Activated gamma-delta T cell treated with anti-CD3 and anti-CD28 coated beads, Interleukin-2, amount 50 U/mL, for 16 hours (primary cell): ENCODE measurements around the gene NUTM2E.
"Not testable (repeated sequence)": the region's sequence is repeated elsewhere in the genome, so short reads cannot be mapped to it uniquely, and the experiment has no call there.

Experiments
- DNase-seq: peaks from one replicate; pipeline ENCODE4 v3.0.0-alpha.2; 2020; ENCODE audit warnings: low read depth

Gene NUTM2E

GRCh38 chr10:79866903-79867551 is 40.5 kb downstream of the NUTM2E start:
- DNase-seq: not testable (repeated sequence)

DNA sequence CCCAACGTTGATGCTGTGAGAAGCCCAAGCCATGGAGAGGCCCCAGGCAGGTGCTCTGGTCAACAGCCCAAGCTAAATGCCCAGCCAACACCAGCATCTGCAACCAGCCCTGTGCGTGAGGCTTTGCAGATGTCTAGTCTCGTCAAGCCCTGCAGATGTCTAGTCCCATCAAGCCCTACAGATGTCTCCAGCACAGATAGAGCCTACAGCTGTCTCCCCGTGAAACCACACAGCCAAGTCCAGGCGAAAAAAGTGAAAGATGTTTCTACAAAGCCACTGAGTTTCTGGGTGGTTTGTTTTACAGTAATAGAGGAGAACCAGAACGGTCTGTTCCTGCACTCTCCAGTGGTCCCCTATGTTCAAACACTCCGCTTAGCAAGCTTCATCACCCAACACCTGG is 41.5 kb downstream of the NUTM2E start:
- not testable (repeated sequence) for DNase-seq

DNA sequence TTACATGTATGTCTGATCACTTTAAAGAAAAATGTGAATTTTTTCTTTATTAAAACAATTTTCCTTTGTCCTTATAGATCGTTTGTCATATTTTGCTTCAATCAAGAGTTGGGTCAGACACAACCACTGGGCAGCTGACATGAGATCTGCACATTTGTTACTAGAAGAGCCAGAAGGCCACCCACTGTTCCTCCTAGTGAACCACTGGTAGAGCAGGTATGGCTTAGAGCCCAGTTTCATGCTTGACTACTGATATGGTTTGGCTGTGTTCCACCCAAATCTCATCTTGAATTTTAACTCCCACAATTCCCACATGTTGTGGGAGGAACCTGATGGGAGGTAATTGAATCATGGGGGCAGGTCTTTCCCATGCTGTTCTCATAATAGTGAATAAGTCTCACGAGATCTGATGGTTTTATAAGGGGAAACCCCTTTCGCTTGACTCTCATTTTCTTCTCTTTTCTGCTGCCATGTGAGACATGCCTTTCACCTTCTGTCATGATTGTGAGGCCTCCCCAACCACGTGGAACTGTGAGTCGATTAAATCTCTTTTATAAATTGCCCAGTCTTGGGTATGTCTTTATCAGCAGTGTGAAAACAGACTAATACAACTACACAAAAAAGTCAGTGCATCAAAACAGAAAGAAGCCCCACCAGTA is 43.0 kb downstream of the NUTM2E start:
- DNase-seq: not testable (repeated sequence)

GRCh38 chr10:79871729-79872128 is 45.2 kb downstream of the NUTM2E start:
- not testable (repeated sequence) for DNase-seq
